Stimulated activated CD4-positive, alpha-beta T cell treated with anti-CD3 and anti-CD28 coated beads, Interleukin-15, amount 100 ng/mL, for 48 hours (primary cell): Measurements from ENCODE around the gene PC.
A peak's percentile ranks its signal among the peaks of the same experiment; 100 is the strongest.

Source experiments
- DNase-seq, 2 donors: peaks; one replicate each; pipeline ENCODE4 v3.0.0-alpha.2; 2020; ENCODE audit warnings: low read depth in 2 of 2

Gene PC

GRCh38 chr11:66853242-66854229 lies 104.6 kb downstream of the PC start:
- no peak for DNase-seq

GRCh38 chr11:66852466-66853241 lies 105.5 kb downstream of the PC start:
- no peak for DNase-seq

DNA sequence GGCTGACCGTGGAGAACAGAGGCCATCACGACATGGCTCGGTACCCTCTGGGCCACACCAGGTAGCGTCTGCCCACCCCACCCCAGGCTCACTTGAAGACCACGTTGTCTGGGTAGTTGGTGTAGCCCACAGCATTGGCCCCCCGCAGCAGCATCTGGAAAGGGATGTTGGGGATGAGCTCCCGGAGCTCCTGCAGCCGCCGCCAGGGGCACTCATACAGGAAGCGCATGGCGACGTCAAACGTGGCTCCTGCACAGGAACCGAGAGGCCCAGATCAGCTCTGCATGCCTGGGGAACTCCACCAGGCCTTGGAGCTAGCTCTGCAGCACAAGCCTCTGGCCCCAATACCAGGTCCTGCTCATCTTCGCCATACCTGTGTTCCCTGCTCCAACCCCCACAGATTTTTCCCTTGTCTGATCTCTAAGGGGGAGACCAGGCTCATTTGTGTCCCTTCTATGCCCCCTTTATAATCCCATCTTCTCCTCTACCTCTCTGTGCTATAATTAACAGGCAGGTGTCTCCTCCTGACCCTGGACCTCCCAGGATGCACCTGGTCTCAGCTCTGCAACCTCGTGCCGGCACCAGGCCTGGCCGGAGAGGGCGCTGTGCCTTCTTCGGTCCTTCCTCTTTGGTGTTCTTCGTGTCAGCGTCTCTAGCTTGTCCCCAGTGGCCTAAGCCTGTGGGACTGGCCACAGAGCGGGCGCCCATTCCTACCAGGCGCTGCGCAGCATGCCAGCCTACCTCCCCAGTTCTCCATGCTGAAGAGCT lies 106.3 kb downstream of the PC start:
- no peak for DNase-seq

GRCh38 chr11:66851239-66851596 lies 107.0 kb downstream of the PC start:
- DNase-seq: no peak

GRCh38 chr11:66850588-66851238 lies 107.5 kb downstream of the PC start:
- DNase-seq: no peak

DNA sequence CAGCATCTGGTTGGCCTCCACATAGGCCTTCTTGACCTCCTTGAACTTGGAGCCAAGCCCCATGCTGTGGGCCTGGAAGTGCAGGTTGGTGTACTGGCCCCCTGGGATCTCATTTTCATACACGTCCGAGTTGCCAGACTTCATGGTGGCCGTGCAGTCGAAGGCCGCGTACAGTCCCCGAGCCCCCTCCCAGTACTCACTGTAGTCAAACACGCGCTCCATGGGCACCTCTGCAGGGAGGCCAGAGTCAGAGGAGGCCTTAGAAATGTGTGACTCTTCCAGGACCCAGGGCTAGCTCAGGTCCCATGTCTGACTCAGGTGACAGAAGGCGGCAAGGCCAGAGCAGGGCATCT lies 108.0 kb downstream of the PC start:
- no peak for DNase-seq

DNA sequence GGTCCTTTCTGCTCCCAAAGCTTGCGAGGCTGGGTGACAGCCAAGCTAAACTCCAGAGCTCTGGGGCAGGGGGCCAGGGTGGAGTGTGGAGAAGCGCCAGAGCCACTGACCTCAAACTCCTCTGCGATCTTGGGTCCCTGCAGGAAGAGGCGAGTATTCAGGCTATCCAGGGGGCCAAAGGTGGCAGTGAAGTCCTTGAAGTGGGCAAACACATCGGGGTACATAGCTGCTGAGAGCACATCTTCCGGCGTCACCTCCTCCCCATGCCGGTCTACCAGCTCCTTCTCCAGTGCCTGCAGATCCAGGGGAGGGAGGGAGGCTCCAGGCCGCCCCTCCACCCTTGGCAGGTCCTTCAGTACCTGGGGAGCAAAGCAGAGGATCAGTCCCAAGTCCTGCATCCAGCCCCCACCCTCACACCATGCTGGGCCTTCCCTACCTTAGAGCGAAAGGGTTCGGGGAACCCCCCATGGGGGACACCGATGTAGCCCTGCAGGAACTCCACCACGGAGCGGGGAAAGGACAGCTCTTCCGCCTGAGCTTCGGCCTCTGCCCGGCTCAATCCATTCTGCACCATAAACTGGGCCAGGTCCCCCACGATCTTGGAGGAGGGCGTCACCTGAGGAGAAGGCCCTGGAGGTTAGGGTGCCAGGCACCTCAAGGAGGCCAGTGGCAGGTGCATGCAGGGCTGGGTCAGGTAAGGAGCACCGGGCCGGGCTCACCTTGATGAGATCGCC lies 108.5 kb downstream of the PC start:
- no peak for DNase-seq

- DNase-seq: no peak
Observed at GRCh38 chr11:66848671-66849500, 109.3 kb downstream of the PC start.

- DNase-seq: no peak
Observed at GRCh38 chr11:66847461-66848232, 110.5 kb downstream of the PC start.

- no peak for DNase-seq
Observed at GRCh38 chr11:66846671-66847091, 111.5 kb downstream of the PC start.

DNA sequence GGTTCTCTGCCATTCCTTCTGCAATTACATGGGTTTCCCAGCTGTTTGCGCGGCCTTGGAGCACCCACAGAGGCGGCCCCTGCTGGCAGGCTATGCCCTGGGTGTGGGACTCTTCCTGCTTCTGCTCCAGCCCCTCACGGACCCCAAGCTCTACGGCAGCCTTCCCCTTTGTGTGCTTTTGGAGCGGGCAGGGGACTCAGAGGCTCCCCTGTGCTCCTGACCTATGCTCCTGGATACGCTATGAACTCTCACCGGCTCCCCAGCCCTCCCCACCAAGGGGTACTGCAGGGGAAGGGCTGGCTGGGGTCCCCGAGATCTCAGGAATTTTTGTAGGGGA lies 112.3 kb downstream of the PC start:
- DNase-seq: no peak

GRCh38 chr11:66845143-66845875 lies 112.9 kb downstream of the PC start:
- no peak for DNase-seq

DNA sequence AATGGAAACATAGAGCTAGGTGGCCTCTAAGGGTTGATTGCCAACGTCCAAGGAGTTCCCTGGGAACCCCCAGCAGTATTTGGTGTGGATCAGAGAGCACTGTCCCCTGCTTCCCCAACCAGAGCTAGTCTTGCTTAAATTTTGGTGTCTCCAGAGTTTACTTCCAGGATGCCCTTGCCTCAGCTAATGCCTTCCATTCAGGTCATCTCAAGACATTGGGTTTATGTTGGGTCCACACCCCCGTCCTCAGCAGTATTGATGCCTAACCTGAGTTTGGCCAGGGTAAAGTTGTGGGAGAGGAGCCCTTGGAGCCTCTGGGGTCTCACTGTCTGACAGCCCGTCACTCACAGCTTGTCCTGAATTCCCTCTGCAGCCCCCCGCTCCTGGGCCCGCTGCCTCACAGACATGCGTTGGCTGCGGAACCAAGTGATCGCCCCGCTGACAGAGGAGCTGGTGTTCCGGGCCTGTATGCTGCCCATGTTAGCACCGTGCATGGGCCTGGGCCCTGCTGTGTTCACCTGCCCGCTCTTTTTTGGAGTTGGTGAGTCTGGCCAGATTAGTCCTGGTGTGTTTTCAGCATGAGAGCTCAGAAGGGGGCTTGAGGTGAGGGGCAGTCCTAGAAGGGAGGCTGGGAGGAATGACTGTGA lies 113.6 kb downstream of the PC start:
- no peak for DNase-seq

- no peak for DNase-seq
Observed at GRCh38 chr11:66843776-66844495, 114.2 kb downstream of the PC start.

DNA sequence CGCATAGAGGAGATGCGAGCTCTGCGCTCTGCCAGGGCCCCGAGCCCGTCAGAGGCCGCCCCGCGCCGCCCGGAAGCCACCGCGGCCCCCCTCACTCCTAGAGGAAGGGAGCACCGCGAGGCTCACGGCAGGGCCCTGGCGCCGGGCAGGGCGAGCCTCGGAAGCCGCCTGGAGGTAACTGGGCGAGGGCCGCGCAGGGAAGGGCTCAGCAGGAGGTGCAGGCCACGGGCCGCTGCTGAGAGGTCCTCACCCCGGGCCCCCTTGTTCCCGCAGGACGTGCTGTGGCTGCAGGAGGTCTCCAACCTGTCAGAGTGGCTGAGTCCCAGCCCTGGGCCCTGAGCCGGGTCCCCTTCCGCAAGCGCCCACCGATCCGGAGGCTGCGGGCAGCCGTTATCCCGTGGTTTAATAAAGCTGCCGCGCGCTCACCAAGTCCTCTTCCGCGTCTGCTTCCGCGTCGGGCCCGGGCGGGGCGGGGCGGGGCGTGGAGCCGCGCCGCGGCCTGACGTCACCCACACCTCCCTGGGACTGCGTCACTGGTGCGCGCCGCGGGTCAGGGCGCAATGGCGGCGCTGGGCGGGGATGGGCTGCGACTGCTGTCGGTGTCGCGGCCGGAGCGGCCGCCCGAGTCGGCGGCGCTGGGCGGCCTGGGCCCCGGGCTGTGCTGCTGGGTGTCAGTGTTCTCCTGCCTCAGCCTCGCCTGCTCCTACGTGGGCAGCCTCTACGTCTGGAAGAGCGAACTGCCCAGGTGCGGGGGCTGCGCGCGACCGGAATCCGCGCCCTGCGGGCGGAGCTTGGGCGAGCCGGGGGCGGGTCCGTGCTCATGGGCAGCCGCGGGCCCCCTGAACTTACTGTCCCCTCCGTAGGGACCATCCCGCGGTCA lies 115.0 kb downstream of the PC start, which contains the start of gene RCE1:
Gene RCE1, plus strand, starts transcription at position 546 of the 880 bp plus-strand sequence. Its CDS starts 15 bp downstream, at position 561.
- peak; percentile 78 to 84 for DNase-seq

GRCh38 chr11:66842501-66842895 lies 115.7 kb downstream of the PC start:
- no peak for DNase-seq
